Activated T-cell treated with anti-CD3 and anti-CD28 coated beads for 4 hours (primary cell): ENCODE results near the gene RHBDF1.
A peak's percentile ranks its signal among the peaks of the same experiment; 100 is the strongest.
"Not testable (repeated sequence)": the region's sequence is repeated elsewhere in the genome, so short reads cannot be mapped to it uniquely, and the experiment has no call there.

Experiments
- DNase-seq: peaks from one replicate; pipeline ENCODE4 v3.0.0-alpha.2; 2020

Gene RHBDF1

DNA sequence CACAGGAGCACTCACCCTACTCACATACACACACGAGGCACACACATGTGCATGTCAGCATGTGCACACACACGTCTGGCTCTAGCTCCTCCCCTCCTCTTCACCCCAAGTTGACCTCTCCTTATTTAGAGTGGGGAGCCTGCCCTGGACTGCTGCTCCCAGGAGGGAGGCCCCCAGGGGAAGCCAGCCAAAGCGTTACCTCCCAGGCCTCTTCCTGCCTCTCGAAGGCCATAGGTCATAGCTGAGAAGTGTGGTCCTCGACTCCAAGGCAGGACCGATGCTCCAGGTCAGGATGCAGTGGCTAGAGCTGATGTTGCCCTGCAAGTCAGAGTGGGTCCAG, 37.8 kb downstream of the RHBDF1 start:
- DNase-seq, result no peak

DNA sequence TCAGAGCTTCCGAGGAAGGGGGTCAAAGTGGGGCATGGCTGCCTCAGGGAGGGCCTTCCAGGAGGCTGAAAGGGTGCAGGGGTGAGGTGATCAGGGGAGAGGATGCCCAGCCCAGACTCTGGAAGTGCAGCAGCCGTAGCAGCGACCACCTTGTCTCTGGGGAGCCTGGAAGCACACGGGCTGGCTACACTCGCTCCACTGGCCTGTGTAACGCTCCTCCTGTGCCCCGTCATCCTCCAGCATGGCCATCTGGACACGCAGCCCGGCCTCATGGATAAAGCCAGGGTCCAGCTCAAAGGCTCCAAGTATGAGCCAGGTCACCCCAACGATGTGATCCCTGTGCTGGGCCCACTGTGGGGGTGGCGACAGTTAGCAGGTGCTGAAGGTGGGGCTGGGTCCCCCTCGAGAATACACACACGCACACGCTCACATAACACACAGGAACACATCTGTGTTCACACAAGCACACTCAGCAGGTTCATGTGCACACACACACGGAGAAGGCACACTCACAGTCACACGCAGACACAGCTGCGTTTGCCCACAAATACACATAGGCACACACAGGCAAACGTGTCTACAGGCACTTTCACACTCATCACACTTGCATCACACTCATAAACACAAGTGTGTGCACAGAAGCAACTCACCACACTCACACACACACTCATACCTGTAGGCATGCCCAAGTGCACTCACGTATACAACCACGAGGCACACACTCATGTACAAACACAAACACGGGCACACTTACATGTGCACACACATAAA, 38.4 kb downstream of the RHBDF1 start:
- DNase-seq, result no peak

DNA sequence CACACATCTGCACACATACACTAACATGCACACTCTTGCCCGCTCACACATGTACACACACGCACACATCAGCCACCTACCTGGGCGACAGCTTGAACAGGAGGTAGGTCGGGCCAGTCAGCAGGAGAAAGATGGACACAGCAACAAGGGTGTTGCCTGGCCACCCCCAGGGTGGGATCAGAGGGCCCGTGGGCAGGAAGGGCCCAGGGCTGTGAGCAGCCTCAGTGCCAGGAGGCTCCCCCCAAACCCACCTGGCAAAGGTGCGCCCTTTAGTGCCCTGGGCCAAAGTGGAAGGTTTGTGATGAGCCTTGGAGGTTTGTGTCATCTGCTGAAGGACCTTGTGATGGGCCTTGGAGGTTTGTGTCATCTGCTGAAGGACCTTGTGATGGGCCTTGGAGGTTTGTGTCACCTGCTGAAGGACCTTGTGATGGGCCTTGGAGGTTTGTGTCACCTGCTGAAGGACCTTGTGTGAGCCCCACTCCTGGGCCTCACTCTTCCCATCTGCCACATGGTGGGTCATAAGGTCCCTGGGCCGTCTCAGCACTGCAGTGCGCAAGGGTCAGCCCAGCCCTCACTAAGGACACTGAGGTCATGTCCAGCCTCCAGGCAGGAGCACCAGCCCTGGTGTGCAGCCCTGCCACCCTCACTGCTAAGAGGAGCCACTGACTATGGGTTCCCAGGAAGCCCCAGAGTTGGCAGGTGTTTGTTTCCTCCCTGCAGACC, 39.1 kb downstream of the RHBDF1 start:
- not testable (repeated sequence) for DNase-seq

DNA sequence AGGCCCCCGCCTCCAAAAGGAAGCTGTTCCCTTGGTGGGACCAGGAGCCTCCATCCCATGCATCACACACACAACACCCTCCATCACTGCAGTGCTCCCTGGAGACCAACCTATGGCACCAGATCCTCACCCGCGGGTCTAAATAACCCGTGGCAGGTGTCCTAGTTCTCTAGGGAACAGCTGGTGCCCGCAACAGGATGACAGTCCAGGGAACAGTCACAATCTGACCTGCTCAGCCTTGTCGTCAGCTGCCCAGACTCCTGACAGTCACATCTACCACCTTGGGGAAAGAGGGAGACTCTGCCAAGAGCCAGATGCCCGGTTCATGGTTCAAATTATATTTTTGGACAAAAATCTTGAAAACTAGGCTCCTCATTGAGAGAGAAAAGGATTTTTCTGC, 41.8 kb downstream of the RHBDF1 start:
- not testable (repeated sequence) for DNase-seq

DNA sequence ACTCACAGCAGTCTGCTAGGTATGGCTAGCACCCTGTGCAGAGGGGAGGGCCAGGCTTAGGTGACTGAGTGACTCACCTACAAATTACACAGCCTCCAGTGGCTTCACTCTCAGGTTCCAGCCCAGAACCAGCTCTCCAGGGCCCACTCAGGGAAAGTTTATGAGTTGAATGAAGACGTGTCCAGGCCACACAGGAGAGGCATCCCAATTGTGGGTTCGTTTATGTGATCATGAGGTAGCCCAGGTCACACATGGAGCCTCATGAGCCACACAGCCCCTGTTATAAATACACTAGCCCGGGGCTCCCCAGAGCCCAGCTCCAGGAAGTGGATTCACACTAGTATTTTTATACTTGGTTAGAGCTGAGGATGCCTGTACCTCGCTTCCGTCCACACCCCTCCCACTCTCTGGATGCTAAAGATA, 46.5 kb downstream of the RHBDF1 start:
- not testable (repeated sequence) for DNase-seq

DNA sequence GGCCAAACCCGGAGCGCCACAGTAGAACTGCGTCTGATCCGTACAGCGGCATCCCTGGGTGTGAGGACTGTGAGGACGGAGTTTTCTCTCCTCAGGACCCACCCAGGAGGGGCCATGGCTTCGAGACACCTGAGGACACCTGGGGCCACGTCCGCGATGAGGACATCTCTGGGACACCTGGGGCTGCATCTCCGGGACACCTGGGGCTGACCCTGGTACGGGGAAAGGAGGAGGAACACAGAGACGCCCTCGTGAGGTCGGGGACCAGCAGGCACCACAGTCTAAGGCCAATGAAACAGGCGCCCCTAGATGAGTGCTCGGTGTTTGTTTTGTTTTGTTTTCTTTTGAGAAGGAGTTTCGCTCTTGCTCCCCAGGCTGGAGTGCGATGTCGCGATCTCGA, 48.3 kb downstream of the RHBDF1 start:
- DNase-seq, result not testable (repeated sequence)

DNA sequence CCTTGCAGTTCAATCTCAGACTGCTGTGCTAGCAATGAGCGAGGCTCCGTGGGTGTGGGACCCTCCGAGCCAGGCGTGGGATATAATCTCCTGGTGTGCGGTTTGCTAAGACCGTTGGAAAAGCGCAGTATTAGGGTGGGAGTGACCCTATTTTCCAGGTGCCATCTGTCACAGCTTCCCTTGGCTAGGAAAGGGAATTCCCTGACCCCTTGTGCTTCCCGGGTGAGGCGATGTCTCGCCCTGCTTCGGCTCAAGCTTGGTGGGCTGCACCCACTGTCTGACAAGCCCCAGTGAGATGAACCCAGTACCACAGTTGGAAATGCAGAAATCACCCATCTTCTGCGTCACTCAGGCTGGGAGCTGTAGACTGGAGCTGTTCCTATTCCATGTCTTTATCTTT, 51.5 kb downstream of the RHBDF1 start:
- not testable (repeated sequence) for DNase-seq

DNA sequence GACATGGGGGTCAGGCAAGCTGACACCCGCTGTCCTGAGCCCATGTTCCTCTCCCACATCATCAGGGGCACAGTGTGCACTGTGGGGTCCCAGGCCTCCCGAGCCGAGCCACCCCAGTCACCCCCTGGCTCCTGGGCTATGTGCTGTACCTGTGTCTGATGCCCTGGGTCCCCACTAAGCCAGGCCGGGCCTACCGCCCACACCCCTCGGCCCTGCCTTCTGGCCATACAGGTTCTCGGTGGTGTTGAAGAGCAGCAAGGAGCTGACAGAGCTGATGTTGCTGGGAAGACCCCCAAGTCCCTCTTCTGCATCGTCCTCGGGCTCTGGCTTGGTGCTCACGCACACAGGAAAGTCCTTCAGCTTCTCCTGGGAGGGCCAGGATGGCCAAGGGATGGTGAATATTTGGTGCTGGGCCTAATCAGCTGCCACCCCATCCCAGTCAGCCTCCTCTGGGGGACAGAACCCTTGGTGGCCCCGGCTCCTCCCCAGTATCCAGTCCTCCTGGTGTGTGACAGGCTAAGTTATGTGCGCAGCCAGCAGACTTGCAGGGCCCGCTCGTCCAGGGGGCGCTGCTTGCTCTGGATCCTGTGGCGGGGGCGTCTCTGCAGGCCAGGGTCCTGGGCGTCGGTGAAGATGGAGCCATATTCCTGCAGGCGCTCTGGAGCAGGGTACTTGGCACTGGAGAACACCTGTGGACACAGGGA, 55.2 kb downstream of the RHBDF1 start:
- DNase-seq, result not testable (repeated sequence)

DNA sequence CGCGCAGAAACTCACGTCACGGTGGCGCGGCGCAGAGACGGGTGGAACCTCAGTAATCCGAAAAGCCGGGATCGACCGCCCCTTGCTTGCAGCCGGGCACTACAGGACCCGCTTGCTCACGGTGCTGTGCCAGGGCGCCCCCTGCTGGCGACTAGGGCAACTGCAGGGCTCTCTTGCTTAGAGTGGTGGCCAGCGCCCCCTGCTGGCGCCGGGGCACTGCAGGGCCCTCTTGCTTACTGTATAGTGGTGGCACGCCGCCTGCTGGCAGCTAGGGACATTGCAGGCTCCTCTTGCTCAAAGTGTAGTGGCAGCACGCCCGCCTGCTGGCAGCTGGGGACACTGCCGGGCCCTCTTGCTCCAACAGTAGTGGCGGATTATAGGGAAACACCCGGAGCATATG, 61.7 kb downstream of the RHBDF1 start:
- peak; percentile 79 for DNase-seq

DNA sequence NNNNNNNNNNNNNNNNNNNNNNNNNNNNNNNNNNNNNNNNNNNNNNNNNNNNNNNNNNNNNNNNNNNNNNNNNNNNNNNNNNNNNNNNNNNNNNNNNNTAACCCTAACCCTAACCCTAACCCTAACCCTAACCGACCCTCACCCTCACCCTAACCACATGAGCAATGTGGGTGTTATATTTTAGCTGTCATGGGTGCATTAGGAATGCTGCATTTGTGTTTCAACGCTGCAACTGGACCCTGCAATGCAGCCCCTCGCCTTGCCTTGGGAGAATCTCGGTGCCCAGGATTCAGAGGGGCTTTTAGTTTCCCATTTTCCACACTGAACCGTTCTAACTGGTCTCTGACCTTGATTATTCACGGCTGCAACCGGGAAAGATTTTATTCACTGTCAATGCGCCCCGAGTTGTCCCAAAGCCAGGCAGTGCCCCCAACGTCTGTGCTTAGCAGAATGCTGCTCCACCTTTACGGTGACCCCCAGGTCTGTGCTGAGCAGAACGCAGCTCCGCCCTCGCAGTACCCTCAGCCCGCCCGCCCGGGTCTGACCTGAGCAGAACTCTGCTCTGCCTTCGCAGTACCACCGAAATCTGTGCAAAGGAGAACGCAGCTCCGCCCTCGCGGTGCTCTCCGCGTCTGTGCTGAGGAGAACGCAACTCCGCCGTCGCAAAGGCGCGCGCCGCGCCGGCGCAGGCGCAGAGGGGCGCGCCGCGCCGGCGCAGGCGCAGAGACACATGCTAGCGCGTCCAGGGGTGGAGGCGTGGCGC, 62.3 kb downstream of the RHBDF1 start:
- no peak for DNase-seq
